ENCODE data around the gene TRIM21.

- TF ChIP-seq, protein P1, sequence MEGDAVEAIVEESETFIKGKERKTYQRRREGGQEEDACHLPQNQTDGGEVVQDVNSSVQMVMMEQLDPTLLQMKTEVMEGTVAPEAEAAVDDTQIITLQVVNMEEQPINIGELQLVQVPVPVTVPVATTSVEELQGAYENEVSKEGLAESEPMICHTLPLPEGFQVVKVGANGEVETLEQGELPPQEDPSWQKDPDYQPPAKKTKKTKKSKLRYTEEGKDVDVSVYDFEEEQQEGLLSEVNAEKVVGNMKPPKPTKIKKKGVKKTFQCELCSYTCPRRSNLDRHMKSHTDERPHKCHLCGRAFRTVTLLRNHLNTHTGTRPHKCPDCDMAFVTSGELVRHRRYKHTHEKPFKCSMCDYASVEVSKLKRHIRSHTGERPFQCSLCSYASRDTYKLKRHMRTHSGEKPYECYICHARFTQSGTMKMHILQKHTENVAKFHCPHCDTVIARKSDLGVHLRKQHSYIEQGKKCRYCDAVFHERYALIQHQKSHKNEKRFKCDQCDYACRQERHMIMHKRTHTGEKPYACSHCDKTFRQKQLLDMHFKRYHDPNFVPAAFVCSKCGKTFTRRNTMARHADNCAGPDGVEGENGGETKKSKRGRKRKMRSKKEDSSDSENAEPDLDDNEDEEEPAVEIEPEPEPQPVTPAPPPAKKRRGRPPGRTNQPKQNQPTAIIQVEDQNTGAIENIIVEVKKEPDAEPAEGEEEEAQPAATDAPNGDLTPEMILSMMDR (IDR thresholded peaks at IDR 0.05): no peak
- no peak for TF ChIP-seq POLR2AphosphoS5 (IDR thresholded peaks at IDR 0.05)
- no peak for TF ChIP-seq EP300 (IDR thresholded peaks at IDR 0.05)
Observed at GRCh38 chr11:4418403-4418802, 24.9 kb upstream of the TRIM21 start.
